Adipose tissue (tissue), 3 donors: ENCODE measurements around the gene MITF. TPM values are rescaled to one million over a fixed set of nuclear protein-coding genes. Genes with fewer than 3 reads are reported as not detected.

Experiments
- H3K27ac ChIP-seq: one replicate; pipeline ENCODE4 v1.5.1; 2013; ENCODE audit warnings: low read depth, low read length
- WGBS, 3 donors: extraction: QIAGEN DNeasy Blood & Tissue Kit; methylation state at CpG; one replicate each; pipeline ENCODE4 v1.1.7; 2013; 5-methylcytosine and 5-hydroxymethylcytosine counted together
- polyA plus RNA-seq, 3 donors: library from polyadenylated mRNA; stranded (reverse); fragments of 200-250 nt; gene quantifications; one replicate each; pipeline ENCODE4 v1.2.3, GENCODE V29; 2013
- donor health status: healthy with polysubstance abuse.
- donor health status: Bipolar disorder and iron deficiency.
- donor health status: healthy.

MITF gene
- polyA plus RNA-seq, 3 donors = 1.6 to 13.3 (median 7.3) TPM

DNA sequence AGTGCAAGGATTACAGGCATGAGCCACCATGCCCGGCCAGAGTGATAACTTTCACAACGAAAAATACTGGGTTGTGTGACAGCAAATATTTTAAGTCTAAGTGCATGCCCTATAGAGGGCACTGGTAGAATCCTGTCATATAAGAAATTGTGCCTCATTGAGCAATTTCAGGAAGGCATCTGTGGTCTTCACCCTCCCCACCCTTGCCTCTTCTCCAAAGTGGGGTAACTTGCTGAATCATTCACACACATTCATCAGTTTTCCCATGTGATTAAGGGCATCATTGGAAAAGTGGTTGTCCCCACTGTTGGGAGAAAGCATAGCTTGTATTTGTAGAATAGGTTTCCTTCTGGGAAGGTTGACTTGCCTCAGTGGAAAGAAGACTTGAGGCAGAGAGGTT, 9.2 kb downstream of the MITF start:
- 52 to 79% (median 74%) methylated on average over 2 of the region's 2 CpGs for WGBS, 3 donors
- H3K27ac ChIP-seq = no peak overlapping the region

DNA sequence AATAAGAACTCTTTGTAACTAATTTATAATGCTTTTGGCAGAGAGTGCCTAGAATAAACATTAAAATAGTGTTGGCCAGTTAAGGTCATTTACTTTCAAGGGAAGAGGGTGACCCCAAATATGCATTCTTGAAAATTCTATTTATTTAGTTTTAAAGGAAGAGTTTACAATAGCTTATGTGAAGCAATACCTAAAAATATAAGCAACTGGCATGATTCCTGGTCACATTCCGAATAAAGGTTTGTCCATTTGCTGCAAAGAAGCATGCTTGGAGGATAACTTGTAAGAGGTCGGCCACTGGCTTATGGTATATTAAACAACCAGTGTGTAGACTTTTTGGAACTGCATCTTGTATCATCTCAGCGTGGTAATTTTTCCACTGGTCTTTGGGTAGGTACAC, 10.2 kb downstream of the MITF start:
- 87 to 92% (median 89%) methylated on average over 3 of the region's 3 CpGs for WGBS, 3 donors
- H3K27ac ChIP-seq = no peak overlapping the region

DNA sequence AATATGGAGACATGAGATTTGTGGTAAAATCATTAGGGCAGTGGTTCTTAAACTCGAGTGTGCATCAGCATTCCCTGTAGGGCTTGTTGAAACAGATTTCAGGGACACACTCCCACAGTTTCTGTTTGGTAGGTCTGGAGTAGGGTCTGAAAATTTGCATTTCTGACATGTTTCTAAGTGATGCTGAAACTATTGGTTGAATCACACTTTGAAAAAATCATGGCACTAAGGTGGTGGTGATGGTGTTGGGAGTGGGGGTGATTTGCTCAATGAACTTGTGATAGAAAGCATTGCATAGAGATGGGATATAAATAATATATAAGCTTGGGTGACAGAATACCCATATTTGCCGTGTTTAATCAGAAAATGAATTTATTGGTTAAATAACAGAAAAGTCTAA, 11.3 kb downstream of the MITF start:
- 89 to 95% (median 91%) methylated on average over 2 of the region's 2 CpGs for WGBS, 3 donors
- H3K27ac ChIP-seq = no peak overlapping the region

DNA sequence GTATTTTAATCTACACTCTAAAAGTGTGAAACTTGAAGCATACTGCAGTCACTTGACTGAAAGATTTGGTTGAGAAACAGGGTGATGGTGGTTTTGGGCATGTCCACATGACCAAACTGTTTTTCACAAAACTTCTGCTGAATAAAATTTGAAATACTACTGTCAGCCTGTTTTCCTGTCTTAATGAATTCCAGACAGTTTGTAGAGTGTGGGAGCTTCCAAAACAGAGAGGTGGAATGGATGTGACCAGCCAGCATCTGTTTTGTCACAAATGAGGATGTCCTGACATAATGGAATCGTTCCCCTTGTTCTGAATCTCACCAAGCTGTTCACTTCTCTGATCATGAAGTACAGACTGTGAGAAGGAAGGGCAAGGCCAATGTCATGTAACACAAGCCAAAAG, 11.8 kb downstream of the MITF start:
- H3K27ac ChIP-seq = no peak overlapping the region

DNA sequence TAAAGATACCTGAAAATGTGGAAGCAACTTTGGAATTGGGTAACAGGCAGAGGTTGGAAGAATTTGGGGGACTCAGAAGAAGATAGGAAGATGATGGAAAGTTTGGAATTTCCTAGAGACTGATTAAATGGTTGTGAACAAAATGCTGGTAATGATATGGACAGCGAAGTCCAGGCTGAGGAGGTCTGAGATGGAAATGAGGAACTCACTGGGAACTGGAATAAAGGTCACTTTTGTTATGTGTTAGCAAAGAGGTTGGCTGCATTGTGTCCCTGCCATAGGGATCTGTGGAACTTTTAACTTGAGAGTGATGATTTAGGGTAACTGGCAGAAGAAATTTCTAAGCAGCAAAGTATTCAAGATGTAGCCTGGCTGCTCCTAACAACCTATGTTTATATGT, 13.0 kb downstream of the MITF start:
- 86 to 95% (median 93%) methylated on average over 1 of the region's 1 CpG for WGBS, 3 donors
- no peak overlapping the region for H3K27ac ChIP-seq

More for the DNA sequence above, 11.8 kb downstream of the MITF start:
- WGBS, 3 donors = 28 to 80% (median 36%) methylated on average over 1 of the region's 1 CpG

DNA sequence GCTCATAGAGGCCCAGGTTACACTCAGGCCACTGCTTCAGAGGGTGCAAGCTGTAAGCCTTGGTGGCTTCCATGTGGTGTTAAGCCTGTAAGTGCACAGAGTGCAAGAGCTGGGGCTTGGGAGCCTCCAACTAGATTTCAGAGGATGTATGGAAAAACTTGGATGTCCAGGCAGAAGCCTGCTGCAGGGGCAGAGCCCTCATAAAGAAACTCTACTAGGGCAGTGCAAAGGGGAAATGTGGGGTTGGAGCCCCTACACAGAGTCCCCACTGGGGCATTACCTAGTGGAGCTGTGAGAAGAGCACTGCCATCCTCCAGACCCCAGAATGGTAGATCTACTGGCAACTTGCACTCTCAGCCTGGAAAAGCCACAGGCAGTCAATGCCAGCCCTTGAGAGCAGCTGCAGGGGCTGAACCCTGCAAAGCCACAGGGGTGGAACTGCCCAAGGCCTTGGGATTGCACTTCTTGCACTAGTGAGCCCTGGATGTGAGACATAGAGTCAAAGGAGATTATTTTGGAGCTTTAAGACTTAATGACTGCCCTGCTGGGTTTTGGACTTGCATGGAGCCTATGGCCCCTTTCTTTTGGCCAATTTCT, 14.0 kb downstream of the MITF start:
- no peak overlapping the region for H3K27ac ChIP-seq

DNA sequence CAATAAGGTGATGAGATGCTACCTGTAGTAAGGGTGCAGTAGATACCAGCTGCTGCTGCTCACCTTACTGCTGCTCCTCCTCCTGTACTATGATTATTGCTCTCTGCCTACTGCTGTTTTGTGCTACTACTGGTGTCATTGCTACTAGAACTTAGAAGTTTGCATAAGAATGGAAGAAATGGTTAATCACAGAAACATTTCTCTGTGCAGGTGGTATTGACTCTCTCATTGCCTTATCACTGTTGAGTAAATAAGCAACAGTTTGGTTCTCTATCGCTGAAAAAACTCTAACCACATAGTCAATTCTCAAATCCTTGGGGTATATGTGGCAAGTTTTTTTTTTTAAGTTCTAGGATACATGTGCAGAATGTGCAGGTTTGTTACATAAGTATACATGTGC, 16.5 kb downstream of the MITF start:
- no peak overlapping the region for H3K27ac ChIP-seq
- 29 to 92% (median 82%) methylated on average over 1 of the region's 1 CpG for WGBS, 3 donors

DNA sequence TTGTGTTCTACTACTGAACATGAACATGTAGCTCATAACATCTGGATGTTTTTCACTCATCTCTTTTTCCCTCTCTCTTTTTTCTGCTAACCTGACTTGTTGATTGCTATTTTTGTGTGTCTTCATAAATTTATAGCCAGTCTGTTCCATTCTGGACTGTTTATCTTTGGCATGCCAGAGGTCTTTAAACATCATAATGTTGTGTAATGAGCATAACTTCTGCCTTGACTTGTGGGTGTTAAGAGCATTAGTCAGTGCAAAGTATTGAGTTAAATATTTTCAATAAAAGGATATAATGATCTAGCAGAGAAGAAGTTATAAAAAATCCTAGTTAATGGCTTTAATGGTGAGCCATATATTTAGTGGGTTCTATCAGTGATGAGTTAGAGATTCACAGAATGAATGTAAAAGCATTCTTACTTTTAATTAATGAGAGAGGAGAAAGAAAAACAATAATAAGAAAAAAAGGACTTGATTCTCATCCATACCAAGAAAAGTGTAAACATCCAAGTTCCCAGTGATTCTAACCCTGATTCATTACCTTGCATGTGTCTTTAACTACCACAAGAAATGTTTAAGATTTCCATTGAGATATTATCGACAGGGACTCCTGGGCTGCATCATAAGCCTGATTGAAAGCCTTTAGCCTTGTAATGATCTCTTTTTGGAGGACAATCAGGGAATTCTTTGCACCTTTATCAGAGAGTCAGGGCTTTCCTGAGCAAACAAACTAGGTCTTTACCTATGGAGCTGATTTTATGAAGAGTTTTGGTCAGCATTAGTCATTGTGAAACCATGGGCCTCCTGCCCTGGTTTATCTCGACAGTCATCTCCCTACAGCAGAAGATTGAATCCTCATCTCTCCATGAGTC, 22.9 kb downstream of the MITF start:
- 70 to 77% (median 73%) methylated on average over 2 of the region's 2 CpGs for WGBS, 3 donors

DNA sequence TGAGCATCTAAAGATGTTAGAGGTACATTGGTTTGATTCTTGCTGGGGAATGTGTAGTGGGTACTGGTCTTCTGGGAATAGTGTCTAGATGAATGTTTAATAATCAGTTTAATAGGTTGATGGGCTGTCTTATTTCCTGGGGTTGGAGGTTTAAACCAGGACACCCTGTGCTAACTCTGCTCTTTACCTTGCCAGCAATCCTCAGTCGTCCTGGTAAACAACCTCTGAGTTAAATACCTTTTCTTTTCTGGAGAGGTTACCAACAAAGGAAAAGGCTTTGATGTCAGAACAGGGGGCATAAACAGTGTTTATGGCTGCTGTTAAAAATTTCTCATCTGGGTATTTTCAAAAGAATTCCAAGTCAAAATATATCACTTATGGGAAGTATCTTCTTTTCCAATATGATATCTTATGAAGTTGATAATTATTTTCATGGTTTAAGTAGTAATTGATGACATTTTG, 23.5 kb downstream of the MITF start:
- 48 to 72% (median 68%) methylated on average over 1 of the region's 1 CpG for WGBS, 3 donors
- no peak overlapping the region for H3K27ac ChIP-seq

More for the DNA sequence above, 22.9 kb downstream of the MITF start:
- H3K27ac ChIP-seq = no peak overlapping the region

DNA sequence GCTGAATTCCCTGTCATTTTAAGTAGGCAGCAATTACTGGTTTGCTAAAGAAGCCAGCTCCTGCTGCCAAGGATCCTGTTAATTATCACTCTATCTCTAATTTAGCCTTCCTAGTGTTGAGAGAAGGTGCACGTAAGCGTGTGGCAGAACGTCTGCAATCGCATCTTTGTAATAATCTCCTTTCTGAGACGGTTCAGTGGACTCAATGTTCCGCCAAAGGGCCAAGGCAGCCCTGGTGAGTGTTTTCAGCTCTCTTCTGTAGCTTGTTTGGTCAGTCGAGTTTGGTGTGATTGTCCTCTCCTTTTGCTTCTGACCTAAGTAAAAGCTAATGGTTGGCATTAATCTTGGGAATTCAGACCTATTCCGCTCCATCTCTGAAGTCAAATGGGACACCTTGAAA, 24.2 kb downstream of the MITF start:
- WGBS, 3 donors = 71 to 75% (median 72%) methylated on average over 8 of the region's 8 CpGs
- no peak overlapping the region for H3K27ac ChIP-seq

DNA sequence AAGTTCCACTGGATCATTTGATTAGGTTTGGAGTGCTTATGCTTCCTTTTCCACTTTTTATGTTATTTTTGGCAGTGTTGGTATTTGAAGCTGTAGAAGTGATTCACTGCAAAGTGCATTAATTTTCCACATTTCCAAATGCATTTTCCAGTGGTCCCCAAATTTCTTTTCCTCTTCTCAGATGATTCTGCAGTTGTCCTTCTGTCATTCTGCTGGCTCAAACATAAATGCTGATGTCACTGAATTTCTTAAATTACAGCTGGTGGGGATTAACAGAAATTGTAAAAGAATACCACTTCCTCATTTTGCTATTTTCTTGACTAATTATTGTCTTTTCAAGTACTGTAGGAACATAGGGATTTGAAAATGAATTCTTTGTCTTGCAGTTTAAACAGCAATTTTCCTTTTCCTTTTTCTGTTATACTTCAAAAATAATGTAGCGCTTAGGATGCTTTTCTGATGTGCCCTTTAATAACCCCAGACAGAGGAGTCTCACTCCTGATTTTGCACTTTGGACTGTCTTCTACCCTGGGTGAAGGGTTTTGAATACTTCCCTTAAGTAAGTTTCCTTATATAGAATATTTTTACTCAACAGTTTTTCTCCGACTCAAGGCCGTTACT, 25.0 kb downstream of the MITF start:
- WGBS, 3 donors = 33 to 45% (median 34%) methylated on average over 3 of the region's 3 CpGs
- H3K27ac ChIP-seq = no peak overlapping the region

DNA sequence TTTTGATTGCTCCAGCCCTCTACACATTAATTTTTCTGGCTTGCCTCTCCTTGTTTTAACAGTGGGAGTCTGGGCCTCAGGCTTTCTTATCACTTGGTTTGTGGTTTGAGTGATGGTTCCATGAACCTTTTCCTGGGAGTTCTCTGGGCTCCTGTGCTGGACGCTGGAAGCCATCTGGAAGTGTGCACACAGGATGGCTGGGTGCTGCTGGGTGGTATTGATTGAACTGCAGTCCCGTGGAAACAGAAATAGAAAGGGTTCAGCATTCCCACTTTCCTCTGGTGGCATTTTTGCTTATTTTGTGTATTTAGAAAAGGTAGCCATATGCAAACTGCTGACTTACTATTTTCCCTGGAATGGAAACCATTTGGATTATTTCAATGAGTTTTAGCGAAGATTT, 25.6 kb downstream of the MITF start:
- WGBS, 3 donors = 35 to 65% (median 63%) methylated on average over 3 of the region's 3 CpGs
- peak overlapping the region; percentile 34 for H3K27ac ChIP-seq

DNA sequence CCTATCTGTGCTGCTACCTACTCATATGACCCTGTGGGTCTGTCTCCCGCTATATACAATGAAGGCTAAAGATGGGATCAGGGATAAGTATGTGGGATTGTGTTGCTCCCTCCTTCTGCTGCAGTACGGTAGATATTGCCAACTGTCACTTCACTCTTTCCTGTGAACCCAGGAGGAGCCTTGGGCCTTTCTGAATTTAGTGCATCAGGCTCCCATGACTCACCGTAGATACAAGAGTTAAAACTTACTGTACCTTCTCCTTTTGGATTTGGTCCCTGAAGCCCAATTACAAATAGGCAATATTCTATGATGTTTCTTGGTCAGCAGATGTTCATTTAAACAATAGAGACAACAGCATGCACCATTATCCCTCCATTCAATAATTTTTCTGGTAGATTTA, 27.4 kb downstream of the MITF start:
- 73 to 99% (median 95%) methylated on average over 3 of the region's 3 CpGs for WGBS, 3 donors
- H3K27ac ChIP-seq = no peak overlapping the region

DNA sequence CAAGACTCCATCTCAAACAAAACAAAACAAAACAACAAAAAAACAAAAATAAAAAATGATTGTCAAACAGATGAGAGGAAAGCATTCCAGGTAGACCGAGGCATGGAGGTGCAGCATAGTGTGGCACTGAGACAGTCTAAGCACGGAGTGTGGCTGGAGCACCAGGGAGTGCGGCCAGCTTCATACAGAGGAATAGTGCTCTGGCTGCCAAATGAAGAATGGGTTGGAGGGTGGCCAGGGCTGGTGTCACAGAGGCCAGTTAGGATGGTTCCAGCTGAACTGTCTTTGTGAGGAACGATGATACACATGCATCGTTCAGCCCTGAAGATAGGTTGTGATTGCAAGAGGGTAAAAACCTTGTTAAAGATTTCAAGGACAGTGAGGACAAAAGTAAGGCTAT, 28.3 kb downstream of the MITF start:
- 48 to 71% (median 55%) methylated on average over 5 of the region's 5 CpGs for WGBS, 3 donors
- no peak overlapping the region for H3K27ac ChIP-seq

DNA sequence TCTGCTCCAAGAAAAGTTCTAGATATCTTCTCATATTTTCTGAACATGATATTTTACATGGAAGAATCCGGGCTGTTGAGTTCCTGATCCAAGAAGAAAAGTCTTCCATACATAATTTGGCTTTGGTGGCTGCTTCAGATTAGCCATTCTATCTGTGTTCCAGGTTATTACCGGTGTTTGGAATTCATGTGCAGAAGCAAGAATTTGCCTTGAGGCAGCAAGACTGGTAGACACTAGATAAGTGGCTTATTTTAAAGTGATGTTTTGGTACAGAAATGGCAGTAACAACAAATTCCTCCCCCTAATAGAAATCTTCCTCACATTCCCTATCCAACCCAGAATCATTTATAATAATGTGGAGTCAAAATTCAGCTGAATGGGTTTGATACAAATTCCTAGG, 29.2 kb downstream of the MITF start:
- WGBS, 3 donors = 87 to 90% (median 90%) methylated on average over 2 of the region's 2 CpGs

DNA sequence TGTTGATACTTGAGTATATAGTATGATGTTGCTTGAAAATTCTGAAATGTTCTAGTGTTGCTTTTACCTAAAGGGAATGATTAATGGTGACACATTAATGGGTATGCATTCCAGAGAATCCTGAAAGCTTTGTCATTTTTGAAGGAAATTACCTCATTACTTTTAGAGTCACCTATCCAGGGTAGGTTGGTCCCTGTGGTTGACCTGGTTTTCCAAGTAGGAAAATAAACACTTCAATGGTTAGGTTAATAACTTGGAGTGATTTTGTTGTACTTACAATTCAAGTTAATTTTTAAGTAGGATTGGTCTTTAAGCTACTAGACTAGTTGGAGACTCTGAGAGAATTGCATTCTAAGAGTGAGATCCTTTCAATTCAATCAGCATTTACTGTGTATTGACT, 31.0 kb downstream of the MITF start:
- H3K27ac ChIP-seq = no peak overlapping the region

More for the DNA sequence above, 29.2 kb downstream of the MITF start:
- no peak overlapping the region for H3K27ac ChIP-seq

DNA sequence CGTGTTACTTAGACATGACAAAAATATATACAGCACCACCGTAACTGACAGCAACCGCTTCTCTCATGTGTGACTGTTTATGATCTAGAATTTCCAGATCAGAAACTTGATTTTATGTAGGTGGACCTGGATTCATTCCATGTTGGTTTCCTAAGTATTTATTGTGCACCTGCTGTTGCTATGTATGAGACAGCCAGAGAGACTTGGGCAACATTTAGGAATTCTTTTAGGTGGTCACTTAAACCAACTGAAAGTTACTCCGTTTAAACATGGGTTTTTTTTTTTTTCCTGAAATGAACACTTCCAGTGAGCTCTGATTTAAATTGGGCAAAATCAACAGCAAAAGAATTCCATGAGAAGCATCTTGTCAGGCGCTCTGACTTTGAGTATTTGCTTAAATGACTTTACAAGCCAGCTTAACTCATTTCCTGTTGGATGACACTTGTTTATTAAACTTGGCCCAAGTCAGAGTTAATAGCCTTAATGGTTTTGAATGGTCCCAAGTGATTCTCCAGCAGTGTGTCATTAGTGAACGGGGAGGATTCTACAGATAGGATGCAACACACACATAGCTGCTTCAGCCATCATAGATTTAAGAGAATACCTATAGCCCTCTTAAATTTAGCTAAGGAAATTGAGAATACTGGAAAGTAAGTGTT, 31.8 kb downstream of the MITF start:
- 67 to 80% (median 69%) methylated on average over 6 of the region's 6 CpGs for WGBS, 3 donors
- no peak overlapping the region for H3K27ac ChIP-seq

DNA sequence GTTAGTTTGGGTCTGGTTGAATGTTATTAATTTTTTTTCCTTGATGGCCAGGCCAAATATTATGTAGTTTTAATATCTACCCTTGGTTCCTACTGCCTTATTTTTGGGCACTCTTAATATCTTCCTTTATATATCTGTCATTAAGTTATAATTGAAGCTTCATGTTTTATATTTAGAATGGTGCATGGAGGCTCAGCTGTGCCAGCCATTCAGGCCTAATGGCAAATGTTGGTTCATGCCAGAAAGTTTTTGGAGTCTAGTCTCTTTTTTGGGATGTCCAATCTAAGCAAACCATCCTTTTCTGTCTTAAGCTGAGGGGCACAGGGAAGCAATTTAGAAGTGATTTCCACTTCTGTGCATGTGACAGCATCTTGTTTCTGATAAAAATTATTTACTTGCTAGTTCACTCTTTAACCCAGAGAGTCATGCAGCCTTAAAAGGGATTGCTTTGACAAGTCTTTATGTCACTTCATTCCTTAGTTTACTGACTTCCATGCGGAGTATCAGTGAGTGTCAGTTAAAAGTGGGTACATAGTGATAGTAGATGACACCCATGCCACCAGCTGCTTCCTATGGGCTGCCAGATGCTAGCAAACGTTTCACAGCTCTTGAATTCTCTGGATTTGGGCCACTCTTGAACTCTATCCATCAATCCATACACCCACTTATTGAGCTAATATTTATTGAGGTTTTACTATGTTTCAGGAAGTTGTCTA, 33.0 kb downstream of the MITF start:
- no peak overlapping the region for H3K27ac ChIP-seq
- 46 to 60% (median 60%) methylated on average over 2 of the region's 2 CpGs for WGBS, 3 donors
